IgD-negative memory B cell (primary cell): Measurements from ENCODE around the gene GZF1. TPM values are rescaled to one million over a fixed set of nuclear protein-coding genes. Genes with fewer than 3 reads are reported as not detected.

Source experiments
- H3K27ac Mint-ChIP-seq, 3 donors: one replicate each; pipeline ENCODE4 v1.8.0; 2020 to 2022; ENCODE audit warnings: mild to moderate bottlenecking in 3 of 3, mixed read lengths in 3 of 3, moderate library complexity in 1 of 3
- H3K27me3 Mint-ChIP-seq: one replicate; pipeline ENCODE4 v1.8.0; 2021; ENCODE audit warnings: mixed read lengths
- H3K36me3 Mint-ChIP-seq: one replicate; pipeline ENCODE4 v1.8.0; 2020; ENCODE audit warnings: mild to moderate bottlenecking, mixed read lengths
- H3K4me1 Mint-ChIP-seq, 3 donors: one replicate each; pipeline ENCODE4 v1.8.0; 2020 to 2022; ENCODE audit warnings: mixed read lengths in 3 of 3, mild to moderate bottlenecking in 1 of 3
- H3K4me3 Mint-ChIP-seq, 4 donors: one replicate each; pipeline ENCODE4 v1.8.0; 2020 to 2022; ENCODE audit warnings: mild to moderate bottlenecking in 4 of 4, mixed read lengths in 4 of 4, moderate library complexity in 3 of 4
- H3K9me3 Mint-ChIP-seq, 3 donors: one replicate each; pipeline ENCODE4 v1.8.0; 2020 to 2021; ENCODE audit warnings: mixed read lengths in 3 of 3, mild to moderate bottlenecking in 1 of 3
- polyA plus RNA-seq: library from polyadenylated mRNA; unstranded; fragments of 300-500 nt; fragmentation: Illumina TruSeq; gene quantifications from one replicate; pipeline ENCODE4 v1.2.3, GENCODE V29; 2021

GZF1 gene
- polyA plus RNA-seq, 1 donor from 2014 or later, result 5.9 TPM

DNA sequence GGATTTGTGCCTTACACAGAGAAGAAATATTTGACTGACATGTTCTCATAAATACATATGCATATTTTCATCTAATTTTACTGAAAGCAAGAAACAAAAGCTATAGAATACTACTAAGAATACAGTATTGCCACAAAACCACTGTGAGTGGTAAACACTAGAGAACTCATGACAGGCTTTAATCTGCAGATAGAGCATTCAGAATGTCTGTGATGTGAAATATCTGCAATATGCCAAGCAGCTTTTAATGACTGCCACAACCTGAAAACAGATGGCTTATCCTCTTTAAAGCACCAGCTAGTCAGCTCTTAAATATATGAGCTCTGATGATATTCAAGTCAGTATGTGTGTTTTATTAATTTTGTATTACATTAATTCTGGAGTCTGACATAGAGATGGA is 55.9 kb downstream of the GZF1 start:
- Mint-ChIP-seq H3K4me3 (peak overlapping the region in 1 of 4 donors; percentile 62), H3K4me1 (peaks cover 14 to 37% (median 24%) of the 10 kb centered on the region in 3 donors), H3K36me3 (no peaks in the 10 kb centered on the region), H3K27me3 (no peaks in the 10 kb centered on the region), H3K9me3 (no peaks in the 10 kb centered on the region), H3K27ac (peak overlapping the region in 1 of 3 donors; percentile 66)

DNA sequence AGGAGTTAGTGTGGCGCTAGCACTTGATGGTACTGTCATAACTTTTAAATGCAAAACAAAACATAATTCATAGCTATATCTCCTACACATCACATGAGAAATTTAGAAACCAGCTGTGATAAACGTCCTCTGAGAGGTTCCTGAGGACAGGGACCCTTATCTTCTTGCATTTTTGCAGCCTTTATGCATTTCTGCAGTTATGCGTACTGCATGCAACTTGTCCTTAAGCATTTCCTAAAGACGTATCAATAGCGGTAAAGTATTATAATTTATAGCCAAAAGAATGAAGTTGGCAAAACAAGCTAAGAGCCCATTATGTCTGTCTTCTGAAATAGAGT is 57.6 kb downstream of the GZF1 start:
- Mint-ChIP-seq H3K4me3 (peak overlapping the region; percentile 90 to 95 (median 95)), H3K27me3 (peaks cover 3% of the 10 kb centered on the region), H3K4me1 (peaks cover 12 to 33% (median 24%) of the 10 kb centered on the region in 3 donors), H3K36me3 (no peaks in the 10 kb centered on the region), H3K27ac (peak overlapping the region in 2 of 3 donors; percentile 52 to 89), H3K9me3 (no peaks in the 10 kb centered on the region)

DNA sequence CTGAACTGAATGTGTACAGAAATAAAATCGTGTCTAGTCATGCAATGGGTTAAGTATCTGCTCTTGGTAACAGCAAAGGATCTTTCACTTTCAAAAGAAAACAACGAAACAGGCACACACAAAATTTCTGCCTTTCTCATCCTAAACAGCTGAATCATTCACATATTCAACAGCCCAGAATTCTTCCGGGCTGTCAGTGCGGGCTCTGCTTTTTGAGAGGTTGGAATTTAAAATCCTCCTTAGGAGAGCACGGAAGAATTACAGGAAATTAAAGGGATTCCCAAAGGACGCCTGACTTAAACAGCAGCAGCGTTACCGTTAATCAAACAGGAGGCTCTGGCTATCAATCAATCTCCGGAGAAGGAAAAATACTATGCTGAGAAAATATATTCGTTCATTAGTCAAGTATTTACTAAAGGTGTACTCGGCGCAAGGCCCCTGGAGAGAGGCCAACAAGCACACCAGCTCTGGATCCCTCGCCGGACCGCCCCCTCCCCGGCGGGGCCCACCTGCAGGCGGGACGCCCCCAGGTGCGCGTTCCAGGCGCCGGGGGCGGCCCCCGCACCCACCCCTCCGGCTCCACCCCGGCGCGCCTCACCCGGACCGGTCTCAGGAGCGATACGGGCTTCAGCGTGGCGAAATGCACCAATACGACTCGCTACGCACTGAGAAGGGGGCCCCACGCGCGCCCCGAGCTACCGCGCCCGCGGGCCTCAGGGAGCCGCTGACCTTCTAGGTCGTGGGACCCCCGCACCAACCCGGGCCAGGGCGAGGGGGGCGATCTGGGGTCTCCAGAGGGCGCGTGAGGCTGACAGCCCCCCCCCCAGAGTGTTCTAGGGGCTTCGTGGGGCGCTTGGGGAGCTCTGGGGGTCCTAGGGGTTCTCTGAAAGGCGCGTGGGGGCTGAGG is 58.3 kb downstream of the GZF1 start:
- Mint-ChIP-seq H3K27ac (peak overlapping the region; percentile 52 to 89 (median 84)), H3K36me3 (no peaks in the 10 kb centered on the region), H3K27me3 (peaks cover 8% of the 10 kb centered on the region), H3K4me1 (peaks cover 12 to 33% (median 24%) of the 10 kb centered on the region in 3 donors), H3K9me3 (no peaks in the 10 kb centered on the region), H3K4me3 (peak overlapping the region; percentile 90 to 95 (median 95))

DNA sequence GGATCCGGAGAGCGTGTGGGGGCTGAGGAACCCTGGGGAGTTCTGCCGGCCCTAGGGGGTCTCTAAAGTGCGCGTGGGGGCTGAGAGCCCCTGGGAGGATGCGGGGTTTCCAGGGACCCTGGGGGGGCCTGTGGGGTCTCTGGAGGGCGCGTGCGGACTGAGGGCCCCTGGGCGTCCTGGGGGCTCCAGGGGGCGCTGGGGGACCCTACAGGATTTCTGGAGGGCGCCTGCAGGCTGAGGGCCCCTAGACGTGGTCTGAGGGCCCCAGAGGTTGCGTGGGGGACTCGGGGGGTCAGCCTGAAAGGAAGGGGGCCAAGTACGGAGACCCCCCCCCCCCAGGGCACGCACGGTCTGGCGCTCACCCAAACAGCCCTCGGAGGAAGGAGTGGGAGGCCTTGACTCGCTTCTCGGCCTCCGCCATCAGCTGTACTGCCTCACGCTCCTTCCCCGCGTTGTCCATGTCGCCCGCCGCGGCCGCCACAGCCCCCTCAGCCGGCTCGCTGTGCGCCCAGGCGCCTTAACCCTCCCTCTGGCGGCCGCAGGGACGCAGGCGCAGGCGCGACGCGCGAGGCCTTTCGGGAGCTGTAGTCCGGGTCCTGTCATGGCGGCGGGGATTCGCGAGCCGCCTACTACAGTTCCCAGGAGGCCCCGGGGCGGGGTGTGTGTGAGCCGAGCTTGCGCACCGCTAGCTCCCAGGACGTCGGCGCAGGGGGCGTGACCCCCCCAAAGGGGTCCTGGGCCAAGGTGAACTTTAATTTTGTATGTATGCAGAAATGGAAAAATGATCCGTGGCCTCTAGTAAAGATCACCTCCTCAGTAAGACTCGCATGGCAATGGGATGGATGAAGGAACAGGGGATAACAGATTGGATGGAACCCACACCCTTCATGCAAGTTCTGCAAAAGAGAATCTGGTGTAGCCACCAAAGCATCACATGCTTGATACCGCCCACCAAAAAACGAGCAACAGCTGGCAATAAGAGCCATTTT is 59.3 kb downstream of the GZF1 start, which contains the start of gene NAPB:
NAPB (minus strand) TSS at position 546 of the 989 bp plus-strand sequence; CDS start at position 460, 86 bp downstream.
- peaks cover 12 to 25% (median 21%) of the 10 kb centered on the region in 3 donors for H3K4me1 Mint-ChIP-seq
- no peaks in the 10 kb centered on the region for H3K9me3 Mint-ChIP-seq
- H3K4me3 Mint-ChIP-seq, result peak within 1 kb of the TSS; percentile 90 to 95 (median 95)
- no peaks in the 10 kb centered on the region for H3K36me3 Mint-ChIP-seq
- peaks cover 8% of the 10 kb centered on the region for H3K27me3 Mint-ChIP-seq
- H3K27ac Mint-ChIP-seq, result peak within 1 kb of the TSS; percentile 74 to 91 (median 76)

Other genes starting within 250 kb of the GZF1 start
- 62.1 TPM for gene NXT1, start 11.4 kb upstream of the GZF1 start, polyA plus RNA-seq
- 5.8 TPM for gene NAPB, start 59.3 kb downstream of the GZF1 start, polyA plus RNA-seq
- not detected for gene CSTL1, start 77.5 kb downstream of the GZF1 start, polyA plus RNA-seq
- not detected for gene CST11, start 90.7 kb downstream of the GZF1 start, polyA plus RNA-seq
- gene CST8, start 128.9 kb downstream of the GZF1 start, polyA plus RNA-seq, result not detected
- gene CST9L, start 206.3 kb downstream of the GZF1 start, polyA plus RNA-seq, result not detected
- not detected for gene CST9, start 243.7 kb downstream of the GZF1 start, polyA plus RNA-seq